Panc1 (cell line): ENCODE data around the gene CCDC78.

Source experiments
- POLR2AphosphoS5 ChIP-seq: IDR thresholded peaks from 2 replicates; pipeline ENCODE4 v1.6.1; 2012; ENCODE audit warnings: mild to moderate bottlenecking, low read depth, low read length, moderate library complexity
- TF ChIP-seq, protein P1 (sequence below): fragments of 450-650 bp; IDR thresholded peaks from 2 replicates; pipeline ENCODE4 v1.5.1; 2017; ENCODE audit warnings: mild to moderate bottlenecking
- TF ChIP-seq, protein P2 (sequence below), 2 experiments: IDR thresholded peaks; 2 replicates each; pipeline ENCODE4 v1.6.1; 2011 to 2012; ENCODE audit warnings: low read depth in 2 of 2, control low read depth in 1 of 2, low read length in 1 of 2, mild to moderate bottlenecking in 1 of 2, moderate library complexity in 1 of 2; ENCODE audit not compliant: insufficient read depth in 1 of 2

DNA sequence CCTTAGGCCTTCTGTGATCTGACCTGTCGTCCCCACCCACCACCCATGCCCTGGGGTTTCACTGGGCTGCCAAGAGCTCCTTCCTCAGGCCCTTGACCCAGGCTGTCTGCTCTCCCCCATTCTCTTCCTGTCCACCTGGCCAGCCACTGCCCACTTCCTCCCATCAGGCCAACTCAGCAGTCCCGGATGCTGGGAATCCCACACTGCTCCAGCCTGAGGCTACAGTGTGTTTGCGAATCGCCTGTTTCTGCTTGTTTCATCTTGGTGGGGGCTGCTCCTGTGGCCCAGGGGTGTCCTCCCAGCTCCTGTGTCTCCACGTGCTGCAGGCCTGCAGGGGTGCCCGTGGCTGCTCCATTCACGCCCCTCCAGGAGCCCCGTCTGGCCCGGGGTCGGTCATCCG lies 12.2 kb downstream of the CCDC78 start:
- TF ChIP-seq, protein P1, sequence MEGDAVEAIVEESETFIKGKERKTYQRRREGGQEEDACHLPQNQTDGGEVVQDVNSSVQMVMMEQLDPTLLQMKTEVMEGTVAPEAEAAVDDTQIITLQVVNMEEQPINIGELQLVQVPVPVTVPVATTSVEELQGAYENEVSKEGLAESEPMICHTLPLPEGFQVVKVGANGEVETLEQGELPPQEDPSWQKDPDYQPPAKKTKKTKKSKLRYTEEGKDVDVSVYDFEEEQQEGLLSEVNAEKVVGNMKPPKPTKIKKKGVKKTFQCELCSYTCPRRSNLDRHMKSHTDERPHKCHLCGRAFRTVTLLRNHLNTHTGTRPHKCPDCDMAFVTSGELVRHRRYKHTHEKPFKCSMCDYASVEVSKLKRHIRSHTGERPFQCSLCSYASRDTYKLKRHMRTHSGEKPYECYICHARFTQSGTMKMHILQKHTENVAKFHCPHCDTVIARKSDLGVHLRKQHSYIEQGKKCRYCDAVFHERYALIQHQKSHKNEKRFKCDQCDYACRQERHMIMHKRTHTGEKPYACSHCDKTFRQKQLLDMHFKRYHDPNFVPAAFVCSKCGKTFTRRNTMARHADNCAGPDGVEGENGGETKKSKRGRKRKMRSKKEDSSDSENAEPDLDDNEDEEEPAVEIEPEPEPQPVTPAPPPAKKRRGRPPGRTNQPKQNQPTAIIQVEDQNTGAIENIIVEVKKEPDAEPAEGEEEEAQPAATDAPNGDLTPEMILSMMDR = no peak
- TF ChIP-seq, protein P2, sequence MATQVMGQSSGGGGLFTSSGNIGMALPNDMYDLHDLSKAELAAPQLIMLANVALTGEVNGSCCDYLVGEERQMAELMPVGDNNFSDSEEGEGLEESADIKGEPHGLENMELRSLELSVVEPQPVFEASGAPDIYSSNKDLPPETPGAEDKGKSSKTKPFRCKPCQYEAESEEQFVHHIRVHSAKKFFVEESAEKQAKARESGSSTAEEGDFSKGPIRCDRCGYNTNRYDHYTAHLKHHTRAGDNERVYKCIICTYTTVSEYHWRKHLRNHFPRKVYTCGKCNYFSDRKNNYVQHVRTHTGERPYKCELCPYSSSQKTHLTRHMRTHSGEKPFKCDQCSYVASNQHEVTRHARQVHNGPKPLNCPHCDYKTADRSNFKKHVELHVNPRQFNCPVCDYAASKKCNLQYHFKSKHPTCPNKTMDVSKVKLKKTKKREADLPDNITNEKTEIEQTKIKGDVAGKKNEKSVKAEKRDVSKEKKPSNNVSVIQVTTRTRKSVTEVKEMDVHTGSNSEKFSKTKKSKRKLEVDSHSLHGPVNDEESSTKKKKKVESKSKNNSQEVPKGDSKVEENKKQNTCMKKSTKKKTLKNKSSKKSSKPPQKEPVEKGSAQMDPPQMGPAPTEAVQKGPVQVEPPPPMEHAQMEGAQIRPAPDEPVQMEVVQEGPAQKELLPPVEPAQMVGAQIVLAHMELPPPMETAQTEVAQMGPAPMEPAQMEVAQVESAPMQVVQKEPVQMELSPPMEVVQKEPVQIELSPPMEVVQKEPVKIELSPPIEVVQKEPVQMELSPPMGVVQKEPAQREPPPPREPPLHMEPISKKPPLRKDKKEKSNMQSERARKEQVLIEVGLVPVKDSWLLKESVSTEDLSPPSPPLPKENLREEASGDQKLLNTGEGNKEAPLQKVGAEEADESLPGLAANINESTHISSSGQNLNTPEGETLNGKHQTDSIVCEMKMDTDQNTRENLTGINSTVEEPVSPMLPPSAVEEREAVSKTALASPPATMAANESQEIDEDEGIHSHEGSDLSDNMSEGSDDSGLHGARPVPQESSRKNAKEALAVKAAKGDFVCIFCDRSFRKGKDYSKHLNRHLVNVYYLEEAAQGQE (IDR thresholded peaks at IDR 0.05; ENCODE audit: insufficient read depth in 1 of 2, low read depth in 2 of 2, low read length in 1 of 2) = no peak
- no peak for TF ChIP-seq POLR2AphosphoS5
